HG03103 (cell line): Measurements from ENCODE around the gene GUCA1C.

ENCODE experiments used
- ATAC-seq: cut with Tn5 transposase; IDR thresholded peaks from one replicate; pipeline ENCODE4 v1.9.1; 2021; ENCODE audit warnings: low read depth; ENCODE audit not compliant: unreplicated experiment

Gene GUCA1C

GRCh38 chr3:108914774-108915641 lies 38.7 kb downstream of the GUCA1C start:
- ATAC-seq, result peak; percentile 95

GRCh38 chr3:108909799-108910198 lies 43.9 kb downstream of the GUCA1C start:
- ATAC-seq, result no peak

- ATAC-seq, result no peak
Observed at GRCh38 chr3:108907194-108907593, 46.5 kb downstream of the GUCA1C start.

GRCh38 chr3:108899530-108899929 lies 54.1 kb downstream of the GUCA1C start:
- ATAC-seq, result no peak

- no peak for ATAC-seq
Observed at GRCh38 chr3:108897883-108898282, 55.8 kb downstream of the GUCA1C start.

- no peak for ATAC-seq
Observed at GRCh38 chr3:108894981-108895380, 58.7 kb downstream of the GUCA1C start.

- no peak for ATAC-seq
Observed at GRCh38 chr3:108891833-108892232, 61.8 kb downstream of the GUCA1C start.

- ATAC-seq, result no peak
Observed at GRCh38 chr3:108887777-108888176, 65.9 kb downstream of the GUCA1C start.

GRCh38 chr3:108887121-108887520 lies 66.6 kb downstream of the GUCA1C start:
- ATAC-seq, result no peak

- ATAC-seq, result no peak
Observed at GRCh38 chr3:108883373-108883772, 70.3 kb downstream of the GUCA1C start.

- no peak for ATAC-seq
Observed at GRCh38 chr3:108882762-108883161, 70.9 kb downstream of the GUCA1C start.

- no peak for ATAC-seq
Observed at GRCh38 chr3:108879915-108880314, 73.8 kb downstream of the GUCA1C start.

- ATAC-seq, result no peak
Observed at GRCh38 chr3:108877901-108878300, 75.8 kb downstream of the GUCA1C start.

GRCh38 chr3:108863799-108864135 lies 89.9 kb downstream of the GUCA1C start:
- no peak for ATAC-seq

- ATAC-seq, result peak; percentile 63
Observed at GRCh38 chr3:108862865-108863798, 90.5 kb downstream of the GUCA1C start.

- no peak for ATAC-seq
Observed at GRCh38 chr3:108861401-108861800, 92.3 kb downstream of the GUCA1C start.
